Measurements from ENCODE around the gene DENND2C.
A peak's percentile ranks its signal among the peaks of the same experiment; 100 is the strongest.
"Not testable (repeated sequence)": the region's sequence is repeated elsewhere in the genome, so short reads cannot be mapped to it uniquely, and the experiment has no call there.

DENND2C gene

DNA sequence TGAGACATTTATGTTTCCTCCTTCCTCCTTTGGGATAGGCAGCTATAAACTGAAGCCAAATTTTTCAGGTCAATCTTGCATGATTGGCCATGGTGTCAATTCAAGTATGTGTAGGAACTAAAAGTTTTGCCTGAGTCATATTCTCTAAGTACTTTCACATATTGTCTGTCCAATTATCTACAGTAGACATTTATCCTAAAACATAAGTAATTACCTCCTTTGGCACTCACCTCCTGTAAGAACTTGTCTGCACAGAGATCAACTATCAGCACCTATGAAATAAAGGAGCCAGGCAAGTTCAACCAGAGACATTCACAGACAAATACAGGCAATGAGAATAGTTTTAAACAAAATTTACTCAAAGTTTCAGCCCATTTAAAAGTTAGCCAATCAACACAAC is 74.2 kb downstream of the DENND2C start:
- no peak for DNase-seq

DNA sequence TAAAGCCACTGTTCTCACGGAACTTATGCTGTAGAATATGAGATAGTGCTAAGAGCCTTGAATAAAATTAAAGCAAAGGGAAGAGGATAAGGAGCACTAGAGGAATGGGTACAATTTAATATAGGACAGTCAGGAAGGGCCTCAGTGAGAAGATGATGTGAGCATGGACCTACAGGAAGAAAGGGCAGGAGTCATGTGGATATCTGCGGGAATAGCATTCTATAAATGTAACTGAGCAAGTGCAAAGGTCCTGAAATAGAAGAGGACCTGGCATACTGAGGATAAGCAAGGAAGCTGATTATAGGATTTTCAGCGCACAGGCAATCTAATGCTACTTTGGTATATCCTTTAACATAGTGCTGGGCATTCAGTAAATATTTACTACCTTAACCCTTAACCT is 75.8 kb downstream of the DENND2C start:
- DNase-seq = no peak

DNA sequence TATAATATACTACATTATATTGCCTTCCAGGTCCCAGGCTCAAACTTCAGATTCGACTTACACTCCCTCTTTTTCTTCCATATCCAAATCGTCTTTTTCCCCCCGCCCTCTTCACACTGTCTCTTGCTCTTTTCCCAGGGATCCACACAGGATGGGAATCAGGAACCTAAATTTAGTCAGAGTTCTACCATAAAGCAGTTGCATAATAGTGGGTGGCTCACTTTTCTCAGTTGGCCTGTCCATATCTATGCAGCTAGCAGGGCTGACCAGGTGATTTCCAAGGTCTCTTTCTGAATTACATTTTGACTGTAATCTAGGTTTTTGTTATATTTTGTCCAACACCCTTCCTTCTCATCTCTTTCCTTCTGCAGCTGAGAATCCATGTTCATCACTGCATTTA is 80.7 kb downstream of the DENND2C start:
- DNase-seq = no peak

DNA sequence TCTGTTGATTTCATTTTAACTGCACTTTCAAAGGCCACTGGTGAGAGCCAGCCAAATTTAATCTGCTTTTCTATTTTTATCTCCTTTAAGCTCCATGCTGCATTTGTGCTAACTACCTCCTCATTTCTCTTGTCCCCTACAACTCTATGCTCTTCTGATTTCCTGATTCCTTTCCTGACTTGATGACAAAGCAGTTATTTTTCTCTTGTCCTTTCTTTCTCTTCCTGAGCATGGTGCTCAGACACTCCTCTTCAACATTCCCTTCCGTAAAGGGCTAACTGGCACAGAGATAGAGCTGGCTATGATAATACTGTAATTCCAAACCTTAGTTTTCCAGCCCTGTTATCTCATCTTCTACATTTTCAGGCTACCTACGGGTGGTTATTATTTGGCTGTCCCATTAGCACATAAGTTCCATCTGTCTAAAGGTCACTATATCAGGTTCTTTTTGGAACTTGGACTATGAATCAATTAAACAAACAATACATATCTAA is 81.6 kb downstream of the DENND2C start:
- no peak for DNase-seq

DNA sequence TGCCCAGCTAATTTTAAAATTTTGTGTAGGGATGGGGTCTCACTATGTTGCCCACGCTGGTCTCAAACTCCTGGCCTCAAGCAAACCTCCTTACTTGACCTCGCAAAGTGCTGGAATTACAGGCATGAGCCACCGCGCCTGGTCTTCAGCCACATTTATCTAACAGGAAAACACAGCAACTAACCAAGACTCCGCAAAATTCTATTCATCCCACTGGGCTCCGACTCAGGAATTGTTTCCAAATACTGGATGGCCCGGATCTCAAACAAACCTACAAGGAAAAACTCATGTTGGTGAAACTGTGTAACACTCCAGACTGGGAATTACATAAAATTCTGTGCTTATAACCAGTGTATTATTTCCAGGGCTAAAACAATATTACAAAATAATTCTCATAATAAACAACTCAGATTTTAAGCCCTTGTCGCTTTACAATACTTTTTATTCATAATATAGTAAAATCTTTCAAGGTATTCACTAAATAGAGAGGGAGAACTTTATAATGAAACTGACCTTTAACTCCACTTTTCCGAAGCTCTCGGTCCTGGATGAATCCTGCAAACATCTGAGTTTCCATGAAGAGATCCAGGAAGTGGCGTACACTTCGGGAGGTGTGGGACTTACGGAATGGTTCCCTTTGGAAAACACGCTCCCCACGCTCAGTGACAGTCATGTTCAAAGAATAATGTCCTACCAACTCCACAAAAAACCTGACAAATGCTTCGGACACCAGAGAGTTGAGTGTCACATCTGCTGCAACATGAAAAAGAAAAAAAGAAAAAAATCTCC is 82.5 kb downstream of the DENND2C start:
- DNase-seq = no peak

DNA sequence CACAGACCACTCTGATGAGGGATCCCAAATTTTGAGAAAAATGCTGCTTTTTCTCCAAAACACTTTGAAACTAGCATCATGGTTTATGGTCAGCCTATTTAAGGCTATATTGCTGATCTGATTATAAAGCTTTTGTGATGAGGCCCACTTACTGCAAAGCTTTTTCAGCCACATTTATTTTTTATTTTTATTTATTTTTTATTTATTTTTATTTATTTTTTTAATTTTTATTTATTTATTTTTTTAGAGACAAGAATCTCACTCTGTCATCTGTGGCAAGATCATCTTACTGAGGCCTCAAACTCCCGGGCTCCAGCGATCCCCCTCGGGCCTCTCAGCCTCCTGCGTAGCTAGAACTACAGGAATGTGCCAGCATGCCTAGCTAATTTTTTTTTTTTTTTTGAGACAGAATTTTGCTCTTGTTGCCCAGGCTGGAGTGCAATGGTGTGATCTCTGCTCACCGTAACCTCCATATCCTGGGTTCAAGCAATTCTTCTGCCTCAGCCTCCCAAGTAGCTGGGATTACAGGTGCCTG is 83.3 kb downstream of the DENND2C start:
- DNase-seq = no peak

DNA sequence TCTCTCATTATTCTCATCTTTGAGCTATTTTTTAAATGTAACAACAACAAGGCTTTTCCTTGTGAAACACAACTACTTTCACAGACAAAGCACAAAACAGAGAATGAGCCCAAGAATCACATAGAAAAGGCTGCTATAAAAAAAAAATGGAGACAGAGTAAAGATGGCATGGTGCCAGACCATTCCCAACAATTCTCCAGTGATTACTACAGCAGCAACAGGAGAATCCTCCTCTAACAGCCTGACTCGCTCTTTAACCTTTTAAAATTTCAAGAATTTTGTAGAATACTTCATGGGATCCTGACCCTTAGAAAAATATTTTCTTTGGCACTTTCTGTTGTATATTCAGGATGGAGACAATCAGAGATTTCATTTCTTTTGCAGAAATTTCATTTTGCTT is 84.6 kb downstream of the DENND2C start:
- DNase-seq = no peak

DNA sequence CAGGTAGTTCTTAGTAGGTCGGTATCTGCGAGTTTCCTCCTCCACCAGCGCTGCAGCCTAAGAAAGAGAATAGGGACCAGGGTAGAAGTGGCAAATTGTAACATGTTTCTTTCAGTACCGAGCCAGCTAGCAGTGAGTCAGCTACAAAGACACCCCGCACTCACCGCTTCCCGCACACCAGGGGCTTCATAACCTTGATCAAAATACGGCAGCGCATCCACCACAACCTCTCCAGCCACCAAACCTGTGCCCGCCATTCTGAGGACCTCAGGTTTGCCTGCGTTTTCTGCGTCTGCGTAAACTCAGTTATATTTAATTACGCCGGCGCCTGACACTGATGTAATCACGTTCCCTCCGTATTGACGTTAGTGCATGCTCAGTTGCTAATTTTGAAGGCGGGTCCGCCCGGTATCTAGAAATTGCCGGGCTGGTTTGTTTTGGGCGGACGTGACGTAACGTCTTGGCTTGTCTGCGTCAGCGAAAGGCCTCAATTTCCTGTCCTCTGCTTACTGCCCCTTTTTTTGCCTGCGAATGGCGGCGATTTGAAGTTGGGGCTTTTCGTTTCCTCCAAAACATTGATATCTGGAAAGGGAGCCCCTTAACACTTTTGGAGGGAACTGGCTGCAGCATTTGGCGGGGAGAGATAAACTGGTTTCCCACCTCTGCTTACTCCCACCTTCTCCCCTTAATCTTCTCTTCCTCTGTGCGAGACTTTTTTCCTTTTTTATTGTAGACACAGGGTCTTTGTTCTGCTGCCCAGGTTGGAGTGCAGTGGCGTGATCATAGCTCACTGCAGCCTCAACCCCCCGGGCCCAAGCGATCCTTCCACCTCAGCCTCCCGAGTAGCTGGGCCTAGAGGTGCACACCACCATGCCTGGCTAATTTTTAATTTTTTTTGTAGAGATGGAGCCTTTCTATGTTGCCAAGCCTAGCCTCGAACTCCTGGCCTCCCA is 88.2 kb downstream of the DENND2C start, which contains the start of gene BCAS2:
Gene BCAS2, minus strand, starts transcription at position 281 of the 953 bp plus-strand sequence. Its CDS starts 24 bp downstream, at position 257.
- peak; percentile 94 for DNase-seq

DNA sequence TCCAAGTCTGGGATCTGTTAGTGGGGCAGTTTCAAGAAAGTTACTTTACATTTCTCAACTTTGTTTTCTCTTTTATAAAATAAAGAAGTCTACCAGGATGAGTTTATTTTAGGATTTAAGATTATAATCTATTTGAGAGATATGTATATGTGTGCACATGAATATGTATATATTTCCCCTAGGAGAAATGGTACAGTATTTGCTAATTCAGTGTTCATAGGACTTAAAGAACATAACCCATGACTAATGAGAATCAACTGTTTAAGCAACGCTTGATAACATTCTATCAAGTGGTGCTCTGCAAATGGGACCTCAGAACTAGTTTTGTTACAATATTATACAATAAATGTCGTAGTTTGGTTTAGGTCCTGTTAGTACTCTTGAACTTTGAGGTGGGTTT is 95.5 kb downstream of the DENND2C start:
- DNase-seq = no peak

DNA sequence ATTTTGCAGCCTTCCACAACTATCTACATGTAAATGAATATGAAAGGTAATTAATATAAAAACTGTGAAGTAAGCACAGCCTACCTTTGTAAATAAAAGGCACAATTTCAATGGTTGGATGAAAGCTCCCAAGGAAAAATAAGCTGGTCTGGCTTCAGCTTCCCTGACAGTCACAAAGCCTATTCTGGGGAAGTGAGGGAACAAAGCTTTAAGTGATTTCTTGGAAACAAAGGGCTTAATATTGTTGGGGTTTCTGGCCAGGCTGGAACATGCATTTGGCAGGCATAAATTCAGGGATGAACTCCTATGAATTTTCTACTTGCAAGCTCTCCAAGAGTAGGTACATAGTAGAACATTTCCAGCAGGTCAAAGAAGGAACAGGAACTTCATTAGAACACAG is 105.7 kb downstream of the DENND2C start:
- no peak for DNase-seq

DNA sequence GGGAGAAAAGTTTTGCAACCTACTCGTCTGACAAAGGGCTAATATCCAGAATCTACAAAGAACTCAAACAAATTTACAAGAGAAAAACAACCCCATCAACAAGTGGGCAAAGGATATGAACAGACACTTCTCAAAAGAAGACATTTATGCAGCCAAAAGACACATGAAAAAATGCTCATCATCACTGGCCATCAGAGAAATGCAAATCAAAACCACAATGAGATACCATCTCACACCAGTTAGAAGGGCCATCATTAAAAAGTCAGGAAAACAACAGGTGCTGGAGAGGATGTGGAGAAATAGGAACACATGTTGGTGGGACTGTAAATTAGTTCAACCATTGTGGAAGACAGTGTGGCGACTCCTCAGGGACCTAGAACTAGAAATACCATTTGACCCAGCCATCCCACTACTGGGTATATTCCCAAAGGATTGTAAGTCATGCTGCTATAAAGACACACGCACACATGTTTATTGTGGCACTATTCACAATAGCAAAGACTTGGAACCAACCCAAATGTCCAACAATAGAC is 106.8 kb downstream of the DENND2C start:
- DNase-seq = not testable (repeated sequence)

DNA sequence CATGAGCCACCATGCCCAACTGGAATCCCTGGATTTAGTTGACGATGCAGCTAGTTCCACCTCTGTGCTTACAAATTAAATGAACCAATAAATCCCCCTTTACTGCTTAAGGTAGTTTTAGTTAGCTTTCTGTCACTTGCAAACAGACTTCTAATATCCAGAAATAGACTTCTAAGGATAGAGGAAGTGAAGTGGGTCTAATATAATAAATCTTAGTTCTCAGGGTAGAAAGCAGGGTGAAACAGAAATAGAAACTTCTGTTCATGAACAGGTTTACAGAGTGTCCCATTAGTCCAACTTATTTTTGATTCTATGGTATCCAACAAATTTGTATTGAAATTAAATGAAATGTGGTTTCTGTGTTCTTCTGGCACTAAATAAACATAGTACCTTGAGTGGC is 108.5 kb downstream of the DENND2C start:
- no peak for DNase-seq

DNA sequence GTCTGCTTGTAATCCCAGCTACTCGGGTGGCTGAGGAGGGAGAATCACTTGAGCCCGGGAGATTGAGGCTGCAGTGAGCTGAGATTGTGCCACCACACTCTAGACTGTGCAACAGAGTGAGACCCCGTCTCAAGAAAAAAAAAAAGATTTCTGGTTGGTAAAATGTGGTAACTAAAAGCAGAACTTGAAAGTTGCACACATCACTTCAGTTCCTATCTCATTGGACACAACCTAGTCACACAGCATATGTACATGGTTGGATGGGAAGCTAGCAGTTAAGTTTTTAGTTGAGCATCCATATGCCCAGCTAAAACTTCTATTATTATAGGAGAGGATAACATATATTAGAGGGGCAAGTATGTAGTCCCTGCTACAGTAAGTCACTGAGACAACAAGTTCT is 110.5 kb downstream of the DENND2C start:
- no peak for DNase-seq

DNA sequence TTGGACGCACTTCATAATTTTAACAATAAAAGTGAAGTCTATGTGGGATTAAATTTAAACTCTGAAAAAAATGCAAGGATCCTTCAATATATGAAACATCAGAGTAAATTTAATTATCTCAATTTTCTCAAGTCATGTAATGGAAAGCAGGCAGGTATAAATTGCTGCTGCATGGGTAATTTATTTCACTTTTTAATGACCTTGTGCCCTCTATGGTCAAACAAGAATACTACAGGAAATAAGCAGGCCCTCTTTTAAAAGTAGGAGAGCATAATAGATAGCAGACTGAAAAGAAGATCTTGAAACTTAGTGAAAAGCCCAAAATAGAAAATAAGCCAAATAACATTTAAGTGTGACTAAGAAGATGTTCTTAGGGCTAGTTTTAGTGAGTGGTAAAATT is 111.3 kb downstream of the DENND2C start:
- DNase-seq = no peak

DNA sequence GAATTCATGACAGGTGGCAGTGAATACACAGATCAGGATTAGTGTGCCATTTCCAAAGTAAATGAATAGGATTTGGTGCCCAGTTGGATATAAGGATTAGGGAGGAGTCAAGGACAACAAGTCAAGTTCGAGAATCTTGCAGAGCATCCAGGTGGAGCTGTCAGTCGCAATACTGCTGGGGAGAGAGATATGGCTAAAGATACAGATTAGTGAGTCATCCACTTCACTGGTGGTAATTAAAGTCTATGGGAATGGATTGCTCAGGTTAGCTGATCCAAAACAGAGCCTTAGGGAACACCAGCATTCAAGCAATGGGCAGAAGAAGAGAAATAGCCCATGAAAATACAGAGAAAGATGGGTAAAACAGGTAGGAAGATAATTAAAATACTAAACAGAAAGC is 115.3 kb downstream of the DENND2C start:
- no peak for DNase-seq

DNA sequence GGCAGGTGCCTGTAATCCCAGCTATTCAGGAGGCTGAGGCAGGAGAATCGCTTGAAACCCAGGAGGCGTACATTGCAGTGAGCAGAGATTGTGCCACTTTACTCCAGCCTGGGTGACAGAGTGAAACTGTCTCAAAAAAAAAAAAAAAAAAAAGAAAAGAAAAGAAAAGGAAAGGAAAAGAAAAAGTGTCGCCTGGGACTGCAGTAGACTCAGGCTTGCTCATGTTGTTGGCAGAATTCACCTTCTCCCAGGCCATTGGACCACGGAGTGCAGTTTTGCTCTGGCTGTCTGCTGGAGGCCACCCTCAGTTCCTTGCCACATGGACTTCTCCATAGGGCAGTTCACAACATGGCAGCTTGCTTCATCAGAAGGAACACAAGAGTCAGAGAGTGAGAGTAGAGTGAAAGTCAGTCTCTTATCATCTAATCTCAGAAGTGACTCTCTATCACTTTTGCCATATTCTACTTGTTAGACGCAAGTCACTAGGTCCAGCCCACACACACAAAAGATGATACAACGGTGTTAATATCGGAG is 117.7 kb downstream of the DENND2C start:
- no peak for DNase-seq

DNA sequence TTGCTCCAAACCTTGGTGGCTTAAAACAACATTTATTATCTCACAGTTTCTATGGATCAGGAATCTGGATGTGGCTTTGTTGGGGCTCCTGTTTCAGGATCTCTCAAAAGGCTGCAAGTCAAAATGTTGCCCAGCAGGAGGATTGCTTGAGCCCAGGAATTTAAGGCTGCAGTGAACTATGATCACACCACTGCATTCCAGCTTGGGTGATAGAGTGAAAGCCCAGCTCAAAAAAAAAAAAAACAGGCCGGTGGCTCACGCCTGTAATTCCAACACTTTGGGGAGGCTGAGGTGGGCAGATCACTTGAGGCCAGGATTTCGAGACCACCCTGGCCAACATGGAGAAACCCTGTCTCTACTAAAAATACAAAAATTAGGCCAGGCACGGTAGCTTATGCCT is 118.4 kb downstream of the DENND2C start:
- DNase-seq = no peak

DNA sequence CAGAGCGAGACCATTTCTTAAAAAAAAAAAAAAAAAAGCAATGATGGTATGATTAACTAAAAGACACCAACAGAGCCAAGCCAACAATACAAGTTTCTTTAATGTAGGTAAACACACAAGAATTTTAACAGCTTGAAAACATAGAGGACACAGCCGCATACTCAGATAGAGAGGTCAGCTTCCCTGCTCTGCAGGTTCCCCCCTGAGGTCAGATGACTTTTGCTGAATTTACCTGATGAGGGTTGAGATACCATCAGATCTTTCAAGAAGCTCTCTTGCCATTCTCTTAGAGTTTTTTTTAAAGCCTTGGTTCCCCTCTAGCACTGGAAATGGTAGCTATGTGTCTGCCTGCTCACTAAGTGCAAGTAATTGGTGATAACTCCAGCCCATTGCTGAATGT is 119.5 kb downstream of the DENND2C start:
- DNase-seq = no peak

DNA sequence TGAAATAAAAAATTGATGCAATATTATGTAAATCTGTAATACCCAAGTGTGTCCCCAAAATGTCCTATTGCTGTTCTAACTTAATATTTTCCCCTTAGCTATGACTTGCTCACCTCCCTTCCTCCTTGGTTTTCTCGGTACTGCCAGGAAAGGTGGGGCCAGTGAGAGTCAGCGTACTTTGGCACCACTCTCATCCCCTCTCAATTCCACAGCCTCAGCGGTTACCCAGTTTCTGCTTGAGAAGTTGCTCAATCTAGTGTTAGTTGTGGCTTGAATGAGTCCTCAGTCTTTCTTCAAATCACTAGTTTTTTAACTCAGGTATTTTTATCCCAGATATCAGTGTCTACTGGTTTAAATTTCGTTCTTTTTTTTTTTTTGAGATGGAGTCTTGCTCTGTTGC is 120.7 kb downstream of the DENND2C start:
- DNase-seq = no peak

DNA sequence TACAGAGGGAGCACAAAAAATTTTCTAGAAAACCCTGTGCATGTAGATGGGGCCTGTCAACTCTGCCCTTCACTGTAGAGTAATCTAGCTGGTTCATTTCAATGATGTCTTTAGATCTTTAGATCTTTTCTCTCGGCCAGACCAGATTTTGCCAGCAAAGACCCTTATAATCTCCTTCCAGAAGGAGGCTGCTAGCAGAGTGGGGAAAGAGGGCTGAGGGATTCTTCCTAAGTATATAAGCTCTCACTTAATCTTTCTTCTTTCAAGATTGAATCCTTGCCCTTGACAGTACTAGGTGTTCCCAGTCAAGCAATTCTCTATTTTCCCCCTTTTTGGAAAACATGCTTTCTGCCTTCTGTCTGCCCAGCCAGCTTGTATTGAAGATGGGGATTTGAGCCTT is 122.8 kb downstream of the DENND2C start:
- DNase-seq = no peak

DNA sequence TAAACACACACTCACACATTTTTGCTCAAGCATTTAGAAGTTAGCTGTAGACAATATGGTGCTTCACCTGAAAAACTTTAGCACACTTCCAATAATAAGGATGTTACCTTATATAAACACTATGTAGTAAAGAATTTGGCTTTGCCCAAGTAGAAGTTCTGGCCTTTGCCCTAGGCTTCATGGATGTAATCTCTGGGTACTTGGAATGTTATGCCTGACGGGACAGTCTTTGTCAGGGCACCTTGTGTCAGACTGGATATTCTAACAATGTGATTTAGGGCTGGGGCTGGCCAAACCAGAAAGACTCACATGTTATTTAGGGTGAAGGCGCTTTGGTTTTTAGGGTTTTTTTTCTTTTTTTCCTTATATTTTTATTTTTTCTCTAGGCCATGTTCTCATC is 124.1 kb downstream of the DENND2C start:
- no peak for DNase-seq

DNA sequence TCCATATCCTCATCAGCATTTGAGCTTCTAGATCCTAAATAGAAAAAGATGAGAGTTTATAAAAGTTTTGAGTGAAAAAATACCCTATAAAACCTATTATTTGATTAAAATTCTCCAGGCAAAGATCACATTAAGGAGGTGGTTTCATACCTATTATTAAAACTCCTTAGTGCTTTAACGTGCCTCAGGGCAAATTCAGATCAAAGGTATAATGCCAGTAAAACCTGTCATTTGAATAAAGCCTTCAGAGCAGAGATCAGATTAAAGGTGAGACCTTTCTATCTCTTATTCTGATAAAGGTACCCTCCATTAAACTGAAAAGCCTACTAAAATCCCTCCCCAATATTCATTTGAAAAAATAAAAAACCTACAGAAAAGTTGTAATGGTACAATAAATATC is 124.5 kb downstream of the DENND2C start:
- no peak for DNase-seq

DNA sequence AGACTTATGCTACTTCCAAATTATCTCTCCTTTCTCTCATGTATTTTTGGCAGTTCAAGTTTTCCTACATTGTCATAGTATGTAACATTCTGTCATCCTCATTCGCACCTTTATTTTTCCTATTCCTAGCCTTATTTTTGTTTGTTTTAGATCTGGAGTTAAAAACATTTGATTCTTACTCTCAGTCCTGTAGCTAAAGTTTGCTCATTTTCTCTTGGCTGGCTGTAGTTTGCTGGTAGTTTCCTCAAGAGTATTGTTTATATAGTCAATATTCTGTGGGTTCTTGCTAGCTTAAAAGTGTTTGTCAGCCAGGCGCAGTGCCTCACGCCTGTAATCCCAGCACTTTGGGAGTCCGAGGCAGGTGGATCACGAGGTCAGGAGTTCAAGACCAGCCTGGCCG is 129.0 kb downstream of the DENND2C start:
- DNase-seq = no peak

All from NCI-H2029 (cell line).